ENCODE results near the gene TRAF1.
"Not testable (repeated sequence)": the region's sequence is repeated elsewhere in the genome, so short reads cannot be mapped to it uniquely, and the experiment has no call there.

Gene TRAF1, protein sequence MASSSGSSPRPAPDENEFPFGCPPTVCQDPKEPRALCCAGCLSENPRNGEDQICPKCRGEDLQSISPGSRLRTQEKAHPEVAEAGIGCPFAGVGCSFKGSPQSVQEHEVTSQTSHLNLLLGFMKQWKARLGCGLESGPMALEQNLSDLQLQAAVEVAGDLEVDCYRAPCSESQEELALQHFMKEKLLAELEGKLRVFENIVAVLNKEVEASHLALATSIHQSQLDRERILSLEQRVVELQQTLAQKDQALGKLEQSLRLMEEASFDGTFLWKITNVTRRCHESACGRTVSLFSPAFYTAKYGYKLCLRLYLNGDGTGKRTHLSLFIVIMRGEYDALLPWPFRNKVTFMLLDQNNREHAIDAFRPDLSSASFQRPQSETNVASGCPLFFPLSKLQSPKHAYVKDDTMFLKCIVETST

DNA sequence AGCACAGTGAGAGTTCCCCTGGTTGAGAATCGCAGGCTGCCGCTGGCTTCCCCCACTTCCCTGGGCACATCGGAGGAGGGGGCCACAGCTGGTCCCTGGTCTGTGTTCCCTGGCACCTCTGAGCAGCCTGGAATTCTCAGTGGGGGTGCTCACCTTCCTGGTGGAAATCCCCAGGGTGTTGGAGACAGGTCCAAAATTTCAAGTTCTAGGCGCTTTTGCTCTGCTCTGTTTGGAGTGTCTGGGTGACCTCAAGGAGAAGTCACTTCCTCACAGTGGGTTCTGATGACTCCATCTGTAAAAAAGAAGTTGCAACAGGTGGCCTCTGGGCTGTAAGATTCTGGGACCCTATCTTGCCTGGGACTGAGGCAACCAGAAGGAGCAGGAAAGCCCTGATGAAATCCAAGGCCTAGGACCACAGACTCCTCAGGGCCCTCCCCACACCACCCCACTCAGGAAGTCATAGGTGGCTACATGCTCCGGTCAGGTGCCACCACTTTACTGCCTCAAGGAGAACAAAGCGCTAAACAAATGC lies at the start of gene TRAF1:
TRAF1 (minus strand) TSS at position 400 of the 532 bp plus-strand sequence. CDS start 721 bp downstream, outside the sequence.
- DNase-seq: peak; percentile 73

DNA sequence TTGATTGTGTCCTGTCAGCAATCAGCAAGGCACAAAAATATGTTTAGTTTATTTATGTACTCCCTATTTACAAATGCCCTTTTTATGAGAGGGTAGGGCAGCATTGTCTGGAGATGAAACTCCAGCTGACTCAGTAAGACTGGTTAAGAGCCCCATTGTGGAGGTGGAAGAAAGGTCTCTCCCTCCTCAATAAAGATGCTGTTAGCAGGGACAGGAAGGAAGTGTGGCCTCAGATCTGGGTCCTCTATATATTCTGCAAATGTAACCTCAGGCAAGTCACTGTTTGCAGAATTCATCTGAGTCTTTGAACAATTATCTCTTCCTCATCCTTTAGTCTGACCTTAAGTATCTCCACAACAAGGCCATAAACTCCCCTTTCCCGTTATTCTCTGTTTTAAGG lies 48.3 kb upstream of the TRAF1 start:
- peak; percentile 11 for DNase-seq

DNA sequence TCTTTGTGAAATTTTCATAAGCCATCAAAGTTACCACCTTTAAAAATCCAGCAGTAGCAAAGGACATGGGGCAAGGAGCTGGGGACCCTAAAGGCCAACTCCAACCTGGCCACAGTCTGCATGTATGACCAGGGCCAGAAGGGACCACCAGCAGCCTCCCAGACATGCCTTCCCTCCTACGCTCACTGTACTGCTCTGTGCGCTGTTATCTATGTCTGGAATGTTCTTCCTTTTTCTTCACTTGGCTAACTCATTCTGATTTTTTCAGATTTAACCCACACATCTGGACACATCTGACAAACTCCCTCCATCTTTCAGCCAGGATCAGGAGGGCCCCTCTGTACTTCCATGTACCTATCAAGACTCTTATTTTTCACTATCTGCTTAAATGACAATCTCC lies 47.6 kb upstream of the TRAF1 start:
- DNase-seq: no peak

DNA sequence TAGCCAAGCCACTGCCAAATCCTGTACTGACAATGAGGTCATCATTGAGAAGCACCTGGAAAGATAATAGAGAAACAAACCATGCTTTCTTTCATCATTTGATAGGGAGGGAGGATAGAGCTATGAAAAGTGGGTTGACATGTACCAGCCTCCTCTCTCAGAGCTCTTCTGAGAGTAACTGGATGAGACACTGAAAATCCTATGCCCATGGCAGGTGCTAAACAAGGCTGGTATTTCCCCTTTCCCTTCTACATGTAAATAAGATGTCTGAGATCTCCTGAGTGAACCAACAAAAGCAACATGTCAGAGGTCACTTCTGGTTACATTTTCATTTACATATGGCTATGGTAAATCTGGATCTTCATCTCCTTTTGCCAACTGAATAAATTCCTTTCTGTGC lies 45.3 kb upstream of the TRAF1 start:
- DNase-seq: no peak

DNA sequence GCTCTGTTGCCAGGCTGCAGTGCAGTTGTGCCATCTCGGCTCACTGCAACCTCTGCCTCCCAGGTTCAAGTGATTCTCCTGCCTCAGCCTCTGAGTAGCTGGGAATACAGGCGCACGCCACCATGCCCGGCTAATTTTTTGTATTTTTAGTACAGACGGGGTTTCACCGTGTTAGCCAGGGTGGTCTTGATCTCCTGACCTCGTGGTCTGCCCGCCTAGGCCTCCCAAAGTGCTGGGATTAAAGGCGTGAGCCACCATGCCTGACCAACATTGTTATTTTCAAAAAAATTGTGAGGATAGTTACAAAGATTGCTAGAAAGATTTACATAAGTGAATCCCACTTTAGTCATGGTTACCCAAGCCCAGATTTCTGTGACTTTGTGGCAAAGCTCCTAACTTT lies 44.9 kb upstream of the TRAF1 start:
- DNase-seq: not testable (repeated sequence)

DNA sequence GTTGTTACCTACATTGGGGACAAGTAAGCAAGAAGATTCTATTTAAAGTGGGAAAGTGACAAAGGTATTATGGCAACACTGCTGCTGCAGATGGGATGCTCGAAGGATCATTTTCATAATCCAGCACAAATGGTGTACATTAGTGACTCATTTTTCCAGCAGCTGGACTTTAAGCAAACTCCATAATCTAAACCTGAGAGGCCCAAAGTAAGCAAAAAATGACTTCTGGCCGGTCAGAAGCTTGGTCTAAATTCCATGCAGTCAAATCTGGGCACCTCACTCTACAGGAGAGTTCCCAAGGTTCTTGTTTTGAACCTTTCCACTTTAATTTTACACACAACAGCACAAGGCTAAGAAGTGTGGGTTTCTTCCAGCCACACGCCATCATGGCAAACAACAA lies 43.6 kb upstream of the TRAF1 start:
- no peak for DNase-seq

DNA sequence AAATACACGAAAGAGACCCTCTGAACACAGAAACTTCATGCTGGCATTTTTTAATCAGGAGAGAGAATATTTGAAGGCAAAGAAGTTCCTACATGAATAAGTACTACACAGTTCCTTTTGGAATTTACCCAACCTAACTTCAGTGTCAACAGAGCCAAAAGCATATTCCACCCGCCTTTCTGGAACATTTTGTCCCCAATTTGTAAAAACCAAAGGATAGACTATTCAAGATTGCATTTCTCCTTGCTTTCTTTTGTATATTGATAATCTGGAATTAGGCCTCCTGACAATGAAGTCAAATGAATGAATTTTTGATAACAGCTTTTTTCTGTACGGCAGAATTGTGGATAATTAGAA lies 39.4 kb upstream of the TRAF1 start:
- no peak for DNase-seq

DNA sequence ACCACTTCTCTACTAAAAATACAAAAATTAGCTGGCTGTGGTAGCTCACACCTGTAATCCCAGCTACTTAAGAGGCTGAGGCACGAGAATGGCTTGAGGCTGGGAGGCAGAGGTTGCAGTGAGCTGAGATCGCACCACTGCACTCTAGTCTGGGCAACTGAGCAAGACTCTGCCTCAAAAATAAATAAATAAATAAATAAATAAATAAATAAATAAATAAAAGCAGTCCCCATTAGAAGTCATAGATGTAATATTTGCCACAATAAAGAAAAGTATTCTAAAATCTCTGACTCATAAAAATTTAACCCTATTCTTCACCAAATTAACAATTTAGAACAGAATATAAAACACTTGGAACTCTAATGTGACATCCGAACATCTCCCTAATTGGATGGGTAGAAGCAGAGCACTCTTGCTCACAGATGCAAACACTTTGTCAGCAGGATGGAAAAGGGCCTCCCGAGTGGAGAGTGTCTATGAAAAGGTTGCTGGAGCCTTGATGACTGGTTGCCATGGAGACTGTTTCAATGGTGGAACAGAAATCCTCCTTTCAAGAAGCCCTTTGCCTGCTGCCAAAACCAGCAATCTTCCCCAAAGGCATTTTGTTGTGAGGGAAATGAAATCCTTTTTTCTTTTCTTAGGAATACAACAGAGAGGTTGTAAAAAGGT lies 38.9 kb upstream of the TRAF1 start:
- no peak for DNase-seq

DNA sequence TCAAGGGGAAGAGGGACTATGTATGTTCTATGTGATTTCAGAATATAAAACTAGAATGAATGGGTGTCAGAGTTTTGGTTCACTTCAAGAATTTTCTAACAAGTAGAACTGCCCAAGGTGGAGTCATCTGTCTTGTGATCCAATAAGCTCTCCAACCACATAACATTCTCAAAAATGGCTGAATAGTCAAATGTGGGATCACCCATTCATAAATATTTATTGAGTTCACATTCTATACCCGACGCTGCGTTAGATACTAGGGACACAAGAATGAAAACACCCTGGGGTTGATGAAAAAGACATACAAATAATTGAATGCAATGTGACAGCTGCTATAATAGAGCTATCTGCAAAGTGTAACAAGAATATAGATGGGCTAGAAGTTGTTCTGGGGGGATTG lies 35.3 kb upstream of the TRAF1 start:
- no peak for DNase-seq

DNA sequence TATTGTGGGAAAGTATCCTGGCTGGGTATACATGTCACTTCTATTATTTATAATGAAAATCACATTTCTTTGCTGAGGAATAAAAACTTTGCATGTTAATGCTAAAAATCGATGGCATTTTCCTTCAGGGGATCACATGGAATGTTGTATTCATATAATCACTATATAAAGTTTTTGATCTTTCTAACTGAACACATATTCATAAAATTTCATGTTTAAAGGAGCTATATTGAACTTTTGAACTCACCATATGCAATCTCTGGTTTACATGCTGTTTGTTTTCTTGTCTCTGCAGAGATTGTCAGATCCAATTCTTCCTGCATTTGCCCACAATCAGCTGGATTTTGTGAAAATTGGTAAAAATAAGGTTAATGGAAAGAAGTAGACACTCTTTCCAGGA lies 33.4 kb upstream of the TRAF1 start:
- no peak for DNase-seq

DNA sequence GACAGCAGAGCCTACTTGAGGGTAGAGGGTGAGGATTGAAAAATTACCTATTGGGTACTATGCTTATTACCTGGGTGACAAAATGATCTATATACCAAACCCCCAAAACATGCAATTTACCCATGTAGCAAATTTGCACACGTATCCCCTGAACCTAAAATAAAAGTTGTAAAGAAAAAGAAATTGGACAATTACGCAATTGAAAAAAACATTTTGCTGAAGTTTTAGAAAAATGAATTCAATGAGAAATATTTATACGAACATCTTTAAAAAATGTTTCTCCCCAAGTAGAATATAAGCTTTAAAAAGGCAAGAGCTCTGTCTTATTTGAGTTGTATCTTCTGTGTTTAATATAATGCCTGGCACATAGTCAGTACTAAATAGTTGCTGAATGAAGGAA lies 30.3 kb upstream of the TRAF1 start:
- DNase-seq: no peak

DNA sequence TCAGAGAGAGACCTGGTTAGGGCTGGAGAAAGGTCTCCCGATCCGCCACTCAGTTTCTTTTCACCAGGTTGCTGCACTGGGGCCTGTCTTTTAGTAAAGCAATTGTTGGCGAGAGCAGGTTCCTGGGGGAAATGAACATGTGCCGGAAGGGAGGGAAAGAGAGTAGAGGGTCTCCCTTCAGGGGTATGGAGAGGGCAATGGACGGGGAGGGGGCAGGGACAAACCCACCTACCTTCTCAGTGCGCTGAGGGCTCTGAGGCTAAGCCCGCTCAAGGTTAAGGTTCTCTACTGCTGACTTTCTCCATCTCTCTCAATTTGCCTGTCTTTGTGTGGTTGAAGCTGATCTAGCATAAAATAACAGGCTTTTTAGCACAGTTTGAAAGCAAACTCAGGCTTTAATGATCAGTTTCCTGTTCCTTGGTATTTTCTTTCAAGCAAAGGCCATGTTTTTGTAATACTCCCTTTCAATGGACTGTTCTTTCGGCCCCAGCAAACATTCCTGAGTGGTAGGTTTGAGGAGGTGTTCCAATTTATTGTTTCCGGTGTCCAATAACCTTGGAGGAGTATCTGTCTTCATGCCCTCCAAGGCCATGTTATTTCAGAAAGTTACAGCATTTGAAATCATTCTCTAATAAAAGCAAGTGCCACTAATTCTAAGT lies 25.5 kb upstream of the TRAF1 start:
- no peak for DNase-seq

DNA sequence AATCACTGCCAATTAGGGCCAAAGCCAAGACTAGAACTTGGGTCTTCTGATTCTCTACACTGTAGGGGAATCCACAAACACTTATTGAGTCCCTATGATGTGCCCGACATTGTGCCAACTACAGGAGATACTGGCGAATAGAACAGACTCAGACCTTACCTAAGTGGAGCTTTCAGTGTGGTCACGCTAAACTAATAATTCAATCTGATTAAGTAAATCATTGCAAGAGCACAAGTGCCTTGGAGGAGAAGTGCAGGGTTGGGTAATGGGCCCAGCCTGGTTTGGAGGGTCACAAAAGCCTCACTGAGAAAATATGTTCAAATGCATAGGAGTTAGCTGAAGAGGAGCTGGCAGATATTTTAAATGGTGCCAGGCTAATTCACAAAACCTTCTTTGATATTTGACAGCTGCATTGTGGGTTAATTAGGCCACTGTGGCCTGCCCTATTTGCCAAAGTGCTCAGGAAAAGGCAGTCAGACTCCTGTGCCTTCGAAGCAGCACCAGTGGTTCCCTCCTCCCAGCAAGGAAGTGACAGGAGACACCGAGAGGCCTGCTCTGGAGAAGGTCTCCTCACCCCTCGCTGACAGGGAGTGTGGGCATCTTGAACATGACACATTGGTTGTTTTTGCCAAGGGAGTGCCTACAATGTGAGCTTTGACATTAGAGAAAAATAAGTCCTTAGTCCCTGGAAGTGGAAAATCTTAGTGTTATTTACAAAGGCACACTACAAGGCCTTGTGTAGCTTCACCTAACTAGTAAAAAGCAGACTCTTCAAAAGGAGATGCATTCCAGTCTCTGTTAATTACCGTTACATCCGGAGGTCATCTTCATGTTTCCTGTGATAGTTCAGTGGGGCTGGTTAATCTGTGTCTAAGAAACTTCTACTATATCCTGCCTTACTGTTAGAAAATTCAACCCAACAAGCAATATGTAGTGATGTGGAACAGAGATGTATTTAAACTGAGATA lies 24.1 kb upstream of the TRAF1 start:
- no peak for DNase-seq

DNA sequence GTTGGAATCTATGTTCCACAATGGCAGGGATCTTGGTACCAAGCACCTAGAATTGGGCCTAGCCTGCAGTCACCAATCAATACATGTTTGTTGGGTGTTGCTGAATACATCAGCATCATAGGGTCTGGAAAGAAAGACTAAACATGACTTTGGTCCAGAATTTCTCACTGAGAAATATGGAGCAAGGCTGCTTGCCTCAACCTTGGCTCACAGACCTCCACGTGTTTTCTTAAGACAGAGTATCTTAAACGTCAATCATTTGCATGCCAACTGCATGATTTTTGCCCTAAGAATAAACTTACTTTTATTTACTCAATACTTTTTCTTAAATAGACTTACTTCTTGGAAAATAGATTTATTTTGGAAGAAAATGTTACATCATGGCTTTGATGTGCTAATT lies 22.7 kb upstream of the TRAF1 start:
- no peak for DNase-seq

DNA sequence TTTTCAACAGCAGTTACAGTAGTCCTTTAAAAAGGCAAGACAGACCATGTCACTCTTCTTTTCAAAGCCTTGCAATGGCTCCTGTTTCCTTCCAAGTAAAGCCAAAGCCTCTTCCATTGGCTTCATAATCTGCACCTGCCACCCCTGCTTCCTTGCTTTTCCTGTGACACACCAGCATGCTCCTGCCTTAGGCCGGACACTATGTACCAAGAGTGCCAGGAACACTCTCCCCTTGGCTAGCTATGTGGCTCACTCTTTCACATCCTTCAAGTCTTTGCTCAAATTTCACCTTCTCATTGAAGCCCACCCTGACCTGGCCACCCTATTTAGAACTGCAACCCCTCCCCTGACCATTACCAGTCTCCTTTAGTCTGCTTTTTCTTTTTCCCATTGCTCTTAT lies 22.2 kb upstream of the TRAF1 start:
- no peak for DNase-seq

DNA sequence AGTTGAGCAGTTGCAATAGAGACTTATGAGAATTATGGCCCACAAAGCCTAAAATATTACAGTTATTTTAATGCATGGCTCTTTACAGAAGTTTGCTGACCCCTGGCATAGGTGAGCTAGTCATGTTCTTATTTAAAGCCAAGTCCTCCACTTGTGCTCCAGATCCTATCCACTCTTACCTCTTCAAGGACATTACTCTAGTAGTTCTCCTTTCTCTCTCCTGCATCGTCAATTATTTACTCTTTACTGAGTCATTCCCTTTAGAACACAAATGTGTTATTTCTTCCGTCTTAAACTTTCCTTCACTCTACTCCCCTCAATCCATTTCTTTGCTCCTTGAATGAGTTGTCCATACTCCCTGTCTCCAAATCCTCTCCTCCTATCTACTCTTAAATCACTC lies 20.6 kb upstream of the TRAF1 start:
- no peak for DNase-seq

DNA sequence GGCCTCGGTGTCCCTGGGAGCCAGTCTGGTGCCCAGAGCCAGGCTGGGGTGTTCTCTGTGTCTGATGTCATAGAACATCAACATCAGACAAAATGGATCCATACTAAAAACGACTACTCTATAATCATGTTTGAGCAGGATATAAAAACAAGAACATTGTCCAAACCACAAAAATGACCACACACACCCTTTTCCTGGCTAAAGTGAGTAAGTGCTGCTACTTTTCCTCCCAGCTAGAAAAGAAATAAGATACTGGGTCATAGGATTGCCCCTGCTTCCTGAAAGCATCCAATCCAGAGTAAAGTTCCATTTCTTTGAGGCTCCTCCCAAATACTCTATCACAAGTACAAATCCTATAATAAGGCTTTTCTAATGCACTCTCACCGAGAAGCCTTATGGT lies 19.7 kb upstream of the TRAF1 start:
- no peak for DNase-seq

DNA sequence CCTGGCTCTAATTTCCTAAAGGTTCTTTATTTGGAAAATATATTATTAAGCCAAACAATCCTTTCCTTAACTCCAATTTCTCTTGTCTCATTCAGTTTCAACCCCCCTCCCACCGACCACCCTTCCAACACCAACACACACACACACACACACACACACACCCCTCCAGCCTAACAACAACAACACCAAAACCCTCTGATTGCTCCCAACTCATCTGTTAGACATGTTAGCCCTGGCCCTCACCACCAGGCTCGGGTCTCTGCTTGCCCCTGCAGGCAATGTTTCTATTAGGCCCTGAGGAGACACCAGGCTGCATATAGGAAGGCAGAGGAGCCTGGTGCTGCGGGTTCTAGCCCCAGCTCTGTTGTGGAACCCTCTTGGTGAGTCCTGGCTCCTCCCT lies 18.4 kb upstream of the TRAF1 start:
- DNase-seq: no peak

DNA sequence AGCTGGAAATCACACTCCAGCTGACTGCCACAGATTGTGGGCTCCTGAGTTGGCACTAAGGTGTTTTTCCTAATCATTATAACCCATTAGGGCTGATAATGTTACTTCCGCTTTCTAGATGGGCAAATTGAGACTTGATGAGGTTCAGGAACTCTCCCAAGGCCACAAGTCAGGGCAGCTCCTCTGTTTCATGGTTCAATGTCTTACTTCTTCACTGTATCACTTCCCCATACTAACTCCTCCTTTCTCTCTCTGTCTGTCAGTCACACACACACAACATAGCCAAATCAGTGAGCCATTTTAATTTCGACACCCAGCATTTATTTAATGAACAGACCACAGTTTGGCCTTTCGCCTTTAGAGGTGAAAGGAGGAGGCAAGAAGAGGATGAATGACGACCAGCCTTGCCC lies 17.8 kb upstream of the TRAF1 start:
- DNase-seq: no peak

DNA sequence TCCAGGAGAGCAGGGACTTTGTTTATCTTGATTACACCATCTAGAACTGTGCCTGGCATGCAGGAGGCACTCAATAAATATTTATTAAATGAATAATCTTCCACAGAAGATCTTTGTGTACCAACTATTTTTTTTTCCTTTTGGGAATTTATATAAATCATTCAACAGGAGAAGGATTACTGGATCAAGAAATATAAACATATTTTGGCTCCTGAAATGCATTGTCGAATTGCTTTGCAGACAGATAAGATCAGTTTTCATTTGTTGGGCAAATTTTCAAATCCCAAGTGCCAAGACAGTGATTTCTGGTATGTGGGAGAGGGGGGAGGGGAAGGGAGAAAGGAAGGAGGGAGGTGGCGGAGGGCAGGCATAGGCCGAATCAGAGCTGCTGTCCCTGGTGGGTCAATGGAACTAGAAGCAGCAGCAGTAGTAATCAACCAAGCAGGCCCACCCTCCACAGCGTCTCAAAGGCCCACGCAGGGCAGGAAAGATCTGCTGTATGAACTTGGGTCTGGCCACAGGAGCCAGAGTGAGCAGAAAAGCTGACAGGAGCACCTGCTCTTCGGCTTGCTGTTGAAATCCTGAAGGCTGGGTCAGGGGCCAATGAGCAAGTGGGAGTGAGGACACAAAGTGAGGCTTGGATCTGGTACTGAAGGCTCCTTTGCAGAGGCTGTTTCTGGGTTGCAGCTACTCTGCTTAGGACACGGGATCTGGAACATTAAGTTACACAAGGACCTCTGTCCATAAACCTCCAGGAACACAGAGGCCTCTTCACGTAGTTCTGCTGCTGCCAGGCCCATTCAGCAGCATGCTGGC lies 15.8 kb upstream of the TRAF1 start:
- DNase-seq: no peak

DNA sequence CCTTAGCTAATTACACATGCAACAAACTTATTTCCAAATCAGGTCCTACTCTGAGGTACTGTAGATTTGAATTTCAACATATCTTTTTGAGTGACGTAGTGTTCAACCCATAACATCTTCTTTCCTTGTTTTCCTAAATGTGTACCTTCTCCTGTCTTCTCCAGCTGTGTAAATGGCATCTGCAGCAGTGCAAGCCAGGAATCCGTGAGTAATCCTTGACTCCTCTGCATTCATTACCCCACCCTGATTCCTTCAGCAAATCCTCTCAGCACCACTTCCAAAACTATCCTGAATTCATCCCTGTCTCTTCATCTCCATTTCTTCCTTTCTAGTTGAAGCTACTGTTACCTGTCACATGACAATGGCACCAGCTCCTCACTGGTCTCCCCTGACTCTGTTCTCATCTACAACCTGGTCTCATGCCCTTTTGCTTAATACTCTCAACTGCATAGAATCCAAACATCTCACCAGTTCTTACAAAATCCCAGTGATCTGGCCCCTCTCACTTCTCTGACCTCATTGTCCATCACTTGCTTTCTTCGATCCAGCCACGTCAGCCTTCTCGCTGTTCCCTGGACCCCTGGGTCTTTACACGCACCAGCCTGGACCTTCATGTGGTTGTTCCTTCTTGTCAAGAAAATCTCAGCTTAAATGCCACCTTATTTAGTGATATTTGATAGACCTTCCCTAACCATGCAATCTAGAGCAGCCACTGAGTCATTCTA lies 14.6 kb upstream of the TRAF1 start:
- DNase-seq: no peak
